K562 (cell line): ENCODE results near the gene GRK3. TPM values are rescaled to one million over a fixed set of nuclear protein-coding genes. Genes with fewer than 3 reads are reported as not detected.

Source experiments
- BACH1 ChIP-seq: fragments of 200-800 bp; sonication (Bioruptor generic); IDR thresholded peaks from 2 replicates; pipeline ENCODE4 v1.6.1; 2016; ENCODE audit warnings: missing genetic modification characterization, missing compliant biosample characterization
- BCL6 ChIP-seq: fragments of 250-450 bp; sonication (Bioruptor Pico); IDR thresholded peaks from 2 replicates; pipeline ENCODE4 v1.4.0; 2020
- PML ChIP-seq: IDR thresholded peaks from 2 replicates; pipeline ENCODE4 v1.6.1; 2012; ENCODE audit warnings: low read length, inconsistent platforms
- RFX1 ChIP-seq: fragments of 450-650 bp; IDR thresholded peaks from 2 replicates; pipeline ENCODE4 v1.6.1; 2016; ENCODE audit warnings: mild to moderate bottlenecking, moderate library complexity
- TSC22D4 ChIP-seq: fragments of 450-650 bp; IDR thresholded peaks from 2 replicates; pipeline ENCODE4 v1.6.1; 2016; ENCODE audit warnings: missing genetic modification characterization, missing biosample characterization, control low read depth
- ZNF253 ChIP-seq: fragments of 250-450 bp; sonication (Bioruptor Pico); conservative IDR thresholded peaks from 2 replicates; pipeline ENCODE4 v1.6.1; 2021; ENCODE audit warnings: mild to moderate bottlenecking
- ZNF644 ChIP-seq: fragments of 200-800 bp; sonication (Bioruptor generic); IDR thresholded peaks from 2 replicates; pipeline ENCODE4 v1.6.1; 2016; ENCODE audit warnings: low read depth, missing genetic modification characterization, missing compliant biosample characterization
- polyA plus RNA-seq, 8 experiments: library from polyadenylated mRNA; depleted of rRNA in 4 of 8; stranded (reverse) in 5 of 8; unstranded in 3 of 8; fragments of >200 nt; fragmentation: Nextera tagmentation in 2 of 8; fragmentation: Illumina TruSeq in 1 of 8; extraction: Ambion mirVana in 2 of 8; extraction: Trizol in 1 of 8; gene quantifications; 2 replicates each; pipeline versions ENCODE4 v1.2.1 to v1.2.3, GENCODE V29; 2011 to 2014; ENCODE audit warnings: inconsistent platforms in 1 of 8, missing spikeins in 1 of 8
- total RNA-seq, 7 experiments: library from RNA; depleted of rRNA in 6 of 7; stranded (reverse); fragments of >200 nt in 6 of 7; fragmentation: Illumina TruSeq in 2 of 7; extraction: Trizol in 2 of 7; gene quantifications; 2 replicates each; pipeline versions ENCODE4 v1.2.1 to v1.2.3, GENCODE V29; 2011 to 2021; ENCODE audit warnings: low replicate concordance in 1 of 7
- TF ChIP-seq, protein P1 (sequence below), 2 experiments: fragments of 450-650 bp; IDR thresholded peaks; 2 replicates each; pipeline ENCODE4 v1.6.1; 2016; ENCODE audit warnings: mild to moderate bottlenecking in 2 of 2, borderline replicate concordance in 1 of 2, low read depth in 1 of 2, moderate library complexity in 1 of 2
- TF ChIP-seq, protein P2 (sequence below): fragments of 200-600 bp; sonication (generic); IDR thresholded peaks from one replicate; pipeline ENCODE4 v1.6.1; 2012; ENCODE audit warnings: mild to moderate bottlenecking, low read depth, low read length, inconsistent platforms

GRK3 gene
- total and polyA plus RNA-seq, 9 of the 15 experiments (the other 6 are each of a cell fraction or from before 2014, with no cell fraction given): 1.4 to 7.6 (median 3.6) TPM

DNA sequence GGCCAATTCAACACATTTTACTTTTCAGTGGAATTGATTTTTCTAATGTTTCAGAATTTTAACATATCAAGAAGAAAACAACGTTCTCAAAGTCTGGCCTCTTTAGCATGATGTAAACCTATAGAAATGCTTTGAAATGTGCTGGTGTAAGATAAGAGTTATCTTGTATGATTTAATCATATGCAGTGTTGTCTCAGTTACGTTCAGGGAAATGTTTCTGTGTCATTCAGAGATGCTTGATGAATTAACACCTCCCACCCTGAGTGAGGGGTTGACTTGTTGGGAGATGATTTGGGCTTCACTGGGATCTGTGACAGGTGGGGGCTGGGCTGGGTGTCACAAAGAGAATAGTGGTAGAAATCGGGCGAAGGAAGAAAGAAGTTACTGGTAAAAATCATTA, 161.8 kb downstream of the GRK3 start (continued):
- TF ChIP-seq, protein P1, sequence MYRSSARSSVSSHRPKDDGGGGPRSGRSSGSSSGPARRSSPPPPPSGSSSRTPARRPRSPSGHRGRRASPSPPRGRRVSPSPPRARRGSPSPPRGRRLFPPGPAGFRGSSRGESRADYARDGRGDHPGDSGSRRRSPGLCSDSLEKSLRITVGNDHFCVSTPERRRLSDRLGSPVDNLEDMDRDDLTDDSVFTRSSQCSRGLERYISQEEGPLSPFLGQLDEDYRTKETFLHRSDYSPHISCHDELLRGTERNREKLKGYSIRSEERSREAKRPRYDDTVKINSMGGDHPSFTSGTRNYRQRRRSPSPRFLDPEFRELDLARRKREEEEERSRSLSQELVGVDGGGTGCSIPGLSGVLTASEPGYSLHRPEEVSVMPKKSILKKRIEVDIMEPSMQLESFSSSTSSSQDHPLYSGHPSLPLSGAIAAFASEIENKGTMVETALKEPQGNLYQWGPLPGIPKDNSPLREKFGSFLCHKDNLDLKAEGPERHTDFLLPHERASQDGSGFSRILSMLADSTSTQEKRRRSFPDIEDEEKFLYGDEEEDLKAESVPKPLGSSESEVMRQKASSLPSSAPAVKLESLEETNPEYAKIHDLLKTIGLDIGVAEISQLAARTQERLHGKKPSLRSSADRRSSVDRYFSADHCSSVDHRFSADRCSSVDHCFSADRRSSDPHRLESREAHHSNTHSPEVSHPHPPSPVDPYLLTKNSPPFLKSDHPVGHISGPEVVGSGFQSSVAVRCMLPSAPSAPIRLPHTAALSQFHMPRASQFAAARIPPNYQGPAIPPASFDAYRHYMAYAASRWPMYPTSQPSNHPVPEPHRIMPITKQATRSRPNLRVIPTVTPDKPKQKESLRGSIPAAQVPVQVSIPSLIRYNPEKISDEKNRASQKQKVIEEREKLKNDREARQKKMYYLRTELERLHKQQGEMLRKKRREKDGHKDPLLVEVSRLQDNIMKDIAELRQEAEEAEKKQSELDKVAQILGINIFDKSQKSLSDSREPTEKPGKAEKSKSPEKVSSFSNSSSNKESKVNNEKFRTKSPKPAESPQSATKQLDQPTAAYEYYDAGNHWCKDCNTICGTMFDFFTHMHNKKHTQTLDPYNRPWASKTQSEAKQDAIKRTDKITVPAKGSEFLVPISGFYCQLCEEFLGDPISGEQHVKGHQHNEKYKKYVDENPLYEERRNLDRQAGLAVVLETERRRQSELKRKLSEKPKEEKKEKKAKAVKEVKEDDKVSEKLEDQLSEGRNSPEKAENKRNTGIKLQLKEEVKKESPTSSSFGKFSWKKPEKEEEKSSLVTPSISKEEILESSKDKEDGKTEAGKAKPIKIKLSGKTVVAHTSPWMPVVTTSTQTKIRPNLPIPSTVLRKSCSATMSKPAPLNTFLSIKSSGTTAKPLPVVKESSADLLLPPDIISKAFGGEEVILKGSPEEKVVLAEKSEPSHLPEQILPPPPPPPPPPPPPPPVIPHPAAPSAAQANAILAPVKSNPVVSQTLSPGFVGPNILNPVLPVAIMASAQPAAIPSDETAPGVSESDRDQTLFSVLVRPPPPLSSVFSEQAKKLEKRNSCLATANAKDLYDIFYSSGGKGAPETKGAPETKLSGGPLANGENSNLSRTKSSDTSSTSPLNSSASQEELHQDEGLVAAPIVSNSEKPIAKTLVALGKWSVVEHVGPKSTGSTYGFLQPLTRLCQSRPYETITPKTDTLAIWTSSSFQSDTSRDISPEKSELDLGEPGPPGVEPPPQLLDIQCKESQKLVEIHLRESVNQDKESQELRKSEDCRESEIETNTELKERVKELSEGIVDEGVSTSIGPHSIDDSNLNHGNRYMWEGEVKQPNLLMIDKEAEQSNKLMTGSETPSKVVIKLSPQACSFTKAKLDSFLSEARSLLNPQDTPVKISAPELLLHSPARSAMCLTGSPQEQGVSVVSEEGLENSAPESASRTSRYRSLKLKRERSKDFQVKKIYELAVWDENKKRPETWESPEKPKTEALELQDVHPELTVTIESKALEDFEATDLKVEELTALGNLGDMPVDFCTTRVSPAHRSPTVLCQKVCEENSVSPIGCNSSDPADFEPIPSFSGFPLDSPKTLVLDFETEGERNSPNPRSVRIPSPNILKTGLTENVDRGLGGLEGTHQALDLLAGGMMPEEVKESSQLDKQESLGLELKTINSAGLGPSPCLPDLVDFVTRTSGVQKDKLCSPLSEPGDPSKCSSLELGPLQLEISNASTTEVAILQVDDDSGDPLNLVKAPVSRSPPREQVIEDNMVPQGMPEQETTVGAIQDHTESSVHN (IDR thresholded peaks at IDR 0.05; ENCODE audit: borderline replicate concordance in 1 of 2, low read depth in 1 of 2): 0 out of 4 replicates have a peak, but pooled peaks of 1 of the 2 experiments have one; percentile 21
- TF ChIP-seq, protein P2, sequence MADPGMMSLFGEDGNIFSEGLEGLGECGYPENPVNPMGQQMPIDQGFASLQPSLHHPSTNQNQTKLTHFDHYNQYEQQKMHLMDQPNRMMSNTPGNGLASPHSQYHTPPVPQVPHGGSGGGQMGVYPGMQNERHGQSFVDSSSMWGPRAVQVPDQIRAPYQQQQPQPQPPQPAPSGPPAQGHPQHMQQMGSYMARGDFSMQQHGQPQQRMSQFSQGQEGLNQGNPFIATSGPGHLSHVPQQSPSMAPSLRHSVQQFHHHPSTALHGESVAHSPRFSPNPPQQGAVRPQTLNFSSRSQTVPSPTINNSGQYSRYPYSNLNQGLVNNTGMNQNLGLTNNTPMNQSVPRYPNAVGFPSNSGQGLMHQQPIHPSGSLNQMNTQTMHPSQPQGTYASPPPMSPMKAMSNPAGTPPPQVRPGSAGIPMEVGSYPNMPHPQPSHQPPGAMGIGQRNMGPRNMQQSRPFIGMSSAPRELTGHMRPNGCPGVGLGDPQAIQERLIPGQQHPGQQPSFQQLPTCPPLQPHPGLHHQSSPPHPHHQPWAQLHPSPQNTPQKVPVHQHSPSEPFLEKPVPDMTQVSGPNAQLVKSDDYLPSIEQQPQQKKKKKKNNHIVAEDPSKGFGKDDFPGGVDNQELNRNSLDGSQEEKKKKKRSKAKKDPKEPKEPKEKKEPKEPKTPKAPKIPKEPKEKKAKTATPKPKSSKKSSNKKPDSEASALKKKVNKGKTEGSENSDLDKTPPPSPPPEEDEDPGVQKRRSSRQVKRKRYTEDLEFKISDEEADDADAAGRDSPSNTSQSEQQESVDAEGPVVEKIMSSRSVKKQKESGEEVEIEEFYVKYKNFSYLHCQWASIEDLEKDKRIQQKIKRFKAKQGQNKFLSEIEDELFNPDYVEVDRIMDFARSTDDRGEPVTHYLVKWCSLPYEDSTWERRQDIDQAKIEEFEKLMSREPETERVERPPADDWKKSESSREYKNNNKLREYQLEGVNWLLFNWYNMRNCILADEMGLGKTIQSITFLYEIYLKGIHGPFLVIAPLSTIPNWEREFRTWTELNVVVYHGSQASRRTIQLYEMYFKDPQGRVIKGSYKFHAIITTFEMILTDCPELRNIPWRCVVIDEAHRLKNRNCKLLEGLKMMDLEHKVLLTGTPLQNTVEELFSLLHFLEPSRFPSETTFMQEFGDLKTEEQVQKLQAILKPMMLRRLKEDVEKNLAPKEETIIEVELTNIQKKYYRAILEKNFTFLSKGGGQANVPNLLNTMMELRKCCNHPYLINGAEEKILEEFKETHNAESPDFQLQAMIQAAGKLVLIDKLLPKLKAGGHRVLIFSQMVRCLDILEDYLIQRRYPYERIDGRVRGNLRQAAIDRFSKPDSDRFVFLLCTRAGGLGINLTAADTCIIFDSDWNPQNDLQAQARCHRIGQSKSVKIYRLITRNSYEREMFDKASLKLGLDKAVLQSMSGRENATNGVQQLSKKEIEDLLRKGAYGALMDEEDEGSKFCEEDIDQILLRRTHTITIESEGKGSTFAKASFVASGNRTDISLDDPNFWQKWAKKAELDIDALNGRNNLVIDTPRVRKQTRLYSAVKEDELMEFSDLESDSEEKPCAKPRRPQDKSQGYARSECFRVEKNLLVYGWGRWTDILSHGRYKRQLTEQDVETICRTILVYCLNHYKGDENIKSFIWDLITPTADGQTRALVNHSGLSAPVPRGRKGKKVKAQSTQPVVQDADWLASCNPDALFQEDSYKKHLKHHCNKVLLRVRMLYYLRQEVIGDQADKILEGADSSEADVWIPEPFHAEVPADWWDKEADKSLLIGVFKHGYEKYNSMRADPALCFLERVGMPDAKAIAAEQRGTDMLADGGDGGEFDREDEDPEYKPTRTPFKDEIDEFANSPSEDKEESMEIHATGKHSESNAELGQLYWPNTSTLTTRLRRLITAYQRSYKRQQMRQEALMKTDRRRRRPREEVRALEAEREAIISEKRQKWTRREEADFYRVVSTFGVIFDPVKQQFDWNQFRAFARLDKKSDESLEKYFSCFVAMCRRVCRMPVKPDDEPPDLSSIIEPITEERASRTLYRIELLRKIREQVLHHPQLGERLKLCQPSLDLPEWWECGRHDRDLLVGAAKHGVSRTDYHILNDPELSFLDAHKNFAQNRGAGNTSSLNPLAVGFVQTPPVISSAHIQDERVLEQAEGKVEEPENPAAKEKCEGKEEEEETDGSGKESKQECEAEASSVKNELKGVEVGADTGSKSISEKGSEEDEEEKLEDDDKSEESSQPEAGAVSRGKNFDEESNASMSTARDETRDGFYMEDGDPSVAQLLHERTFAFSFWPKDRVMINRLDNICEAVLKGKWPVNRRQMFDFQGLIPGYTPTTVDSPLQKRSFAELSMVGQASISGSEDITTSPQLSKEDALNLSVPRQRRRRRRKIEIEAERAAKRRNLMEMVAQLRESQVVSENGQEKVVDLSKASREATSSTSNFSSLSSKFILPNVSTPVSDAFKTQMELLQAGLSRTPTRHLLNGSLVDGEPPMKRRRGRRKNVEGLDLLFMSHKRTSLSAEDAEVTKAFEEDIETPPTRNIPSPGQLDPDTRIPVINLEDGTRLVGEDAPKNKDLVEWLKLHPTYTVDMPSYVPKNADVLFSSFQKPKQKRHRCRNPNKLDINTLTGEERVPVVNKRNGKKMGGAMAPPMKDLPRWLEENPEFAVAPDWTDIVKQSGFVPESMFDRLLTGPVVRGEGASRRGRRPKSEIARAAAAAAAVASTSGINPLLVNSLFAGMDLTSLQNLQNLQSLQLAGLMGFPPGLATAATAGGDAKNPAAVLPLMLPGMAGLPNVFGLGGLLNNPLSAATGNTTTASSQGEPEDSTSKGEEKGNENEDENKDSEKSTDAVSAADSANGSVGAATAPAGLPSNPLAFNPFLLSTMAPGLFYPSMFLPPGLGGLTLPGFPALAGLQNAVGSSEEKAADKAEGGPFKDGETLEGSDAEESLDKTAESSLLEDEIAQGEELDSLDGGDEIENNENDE: no peak
- TF ChIP-seq TSC22D4: no peak
- TF ChIP-seq ZNF644 (tag): peak; percentile 20; the same call in 1 of the 2 replicates
- TF ChIP-seq ZNF253: no peak
- TF ChIP-seq PML: peak; percentile 51; the same call in 1 of the 2 replicates
- TF ChIP-seq BACH1 (tag): peak; percentile 22; the same call in 1 of the 2 replicates
- TF ChIP-seq BCL6: no peak
- TF ChIP-seq RFX1: no peak; the same call in 1 of the 2 replicates
